OCI-LY3 (cell line): ENCODE data around the gene TSNAX.

Experiments used
- CTCF ChIP-seq: fragments of 200-600, 300-600 bp; sonication (generic); IDR thresholded peaks from 2 replicates; pipeline ENCODE4 v1.5.1; 2014; ENCODE audit warnings: antibody characterized with exemption, low read length, low read depth
- EZH2phosphoT487 ChIP-seq: fragments of 200-600 bp; shearing (Covaris generic); IDR thresholded peaks from 2 replicates; pipeline ENCODE4 v1.6.1; 2018; ENCODE audit warnings: antibody characterized with exemption, mixed run types, low read depth

GRCh38 chr1:231546693-231547092 lies 18.2 kb downstream of the TSNAX start:
- no peak for TF ChIP-seq CTCF
- TF ChIP-seq EZH2phosphoT487, result no peak
